ENCODE data around the gene ACSM2A. TPM values are rescaled to one million over a fixed set of nuclear protein-coding genes. Genes with fewer than 3 reads are reported as not detected.
"Not testable (repeated sequence)": the region's sequence is repeated elsewhere in the genome, so short reads cannot be mapped to it uniquely, and the experiment has no call there.

The ACSM2A gene
- total and polyA plus RNA-seq, 2 donors (not counting 1 experiment from before 2014, with no cell fraction given): not detected

GRCh38 chr16:20430948-20431347, 20.4 kb upstream of the ACSM2A start:
- Histone ChIP-seq H3K4me3 (replicated peaks in 1 of 4; ENCODE audit: control extremely low read depth in 1 of 4, insufficient read depth in 1 of 4, low read depth in 3 of 4, low read length in 4 of 4) (no peak overlapping the region), H3K79me2 (ENCODE audit: control insufficient read depth, insufficient read depth, low read length) (no peaks in the 10 kb centered on the region), H4K20me1 (ENCODE audit: control insufficient read depth, extremely low read depth, insufficient read depth, low read length) (no peaks in the 10 kb centered on the region), H3K9me3 (ENCODE audit: control insufficient read depth, insufficient read depth, low read depth, low read length) (no peaks in the 10 kb centered on the region), H3K9ac (ENCODE audit: insufficient read depth, low read length) (no peak overlapping the region), H3K4me2 (ENCODE audit: extremely low read depth, insufficient read depth, low read length) (no peak overlapping the region), H3K27ac (ENCODE audit: insufficient read depth, low read length) (no peak overlapping the region), H3K27me3 (ENCODE audit: control insufficient read depth, insufficient read depth, low read length) (no peaks in the 10 kb centered on the region), H2AFZ (ENCODE audit: low read length) (no peak overlapping the region), H3K4me1 (ENCODE audit: control insufficient read depth, extremely low read depth, insufficient read depth, low read length) (no peaks in the 10 kb centered on the region), H3K36me3 (ENCODE audit: control insufficient read depth, insufficient read depth, low read length) (no peaks in the 10 kb centered on the region)
- DNase-seq (ENCODE audit: low read depth in 2 of 2): no peak
- TF ChIP-seq, protein P1, sequence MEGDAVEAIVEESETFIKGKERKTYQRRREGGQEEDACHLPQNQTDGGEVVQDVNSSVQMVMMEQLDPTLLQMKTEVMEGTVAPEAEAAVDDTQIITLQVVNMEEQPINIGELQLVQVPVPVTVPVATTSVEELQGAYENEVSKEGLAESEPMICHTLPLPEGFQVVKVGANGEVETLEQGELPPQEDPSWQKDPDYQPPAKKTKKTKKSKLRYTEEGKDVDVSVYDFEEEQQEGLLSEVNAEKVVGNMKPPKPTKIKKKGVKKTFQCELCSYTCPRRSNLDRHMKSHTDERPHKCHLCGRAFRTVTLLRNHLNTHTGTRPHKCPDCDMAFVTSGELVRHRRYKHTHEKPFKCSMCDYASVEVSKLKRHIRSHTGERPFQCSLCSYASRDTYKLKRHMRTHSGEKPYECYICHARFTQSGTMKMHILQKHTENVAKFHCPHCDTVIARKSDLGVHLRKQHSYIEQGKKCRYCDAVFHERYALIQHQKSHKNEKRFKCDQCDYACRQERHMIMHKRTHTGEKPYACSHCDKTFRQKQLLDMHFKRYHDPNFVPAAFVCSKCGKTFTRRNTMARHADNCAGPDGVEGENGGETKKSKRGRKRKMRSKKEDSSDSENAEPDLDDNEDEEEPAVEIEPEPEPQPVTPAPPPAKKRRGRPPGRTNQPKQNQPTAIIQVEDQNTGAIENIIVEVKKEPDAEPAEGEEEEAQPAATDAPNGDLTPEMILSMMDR (conservative IDR thresholded peaks at IDR 0.05 in 1 of 2, IDR thresholded peaks at IDR 0.05 in 1 of 2; ENCODE audit: low read depth in 1 of 2, low read length in 2 of 2): no peak
- no peak for TF ChIP-seq EZH2 (IDR thresholded peaks at IDR 0.05; ENCODE audit: low read length, missing control alignments)

DNA sequence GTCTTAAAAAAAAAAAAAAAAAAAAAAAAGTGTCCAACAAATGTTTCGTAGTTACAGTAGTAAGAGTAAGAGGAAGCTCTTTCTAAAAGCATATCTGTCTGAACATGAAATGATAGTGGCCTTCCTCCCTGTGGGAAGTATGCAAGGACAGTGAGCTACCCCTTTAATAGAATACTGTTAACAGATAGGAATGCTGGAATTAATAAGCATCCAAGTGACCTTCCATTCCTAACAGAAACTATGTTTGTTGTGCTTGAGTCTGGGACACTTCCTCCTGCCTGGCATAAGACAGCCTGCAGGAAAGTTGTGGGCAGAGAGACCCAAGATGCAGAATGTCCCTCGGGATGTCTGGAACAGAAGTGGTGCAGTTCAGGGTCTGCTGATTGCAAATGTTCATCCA, 12.4 kb upstream of the ACSM2A start:
- H2AFZ ChIP-seq (ENCODE audit: low read length); H3K27ac ChIP-seq (ENCODE audit: insufficient read depth, low read length); H3K79me2 ChIP-seq (ENCODE audit: control insufficient read depth, insufficient read depth, low read length); H3K9ac ChIP-seq (ENCODE audit: insufficient read depth, low read length); H3K36me3 ChIP-seq (ENCODE audit: control insufficient read depth, insufficient read depth, low read length); H3K4me2 ChIP-seq (ENCODE audit: extremely low read depth, insufficient read depth, low read length); DNase-seq (ENCODE audit: low read depth in 2 of 2); H3K27me3 ChIP-seq (ENCODE audit: control insufficient read depth, insufficient read depth, low read length); H3K4me3 ChIP-seq (replicated peaks in 1 of 4; ENCODE audit: control extremely low read depth in 1 of 4, insufficient read depth in 1 of 4, low read depth in 3 of 4, low read length in 4 of 4); H3K4me1 ChIP-seq (ENCODE audit: control insufficient read depth, extremely low read depth, insufficient read depth, low read length); H4K20me1 ChIP-seq (ENCODE audit: control insufficient read depth, extremely low read depth, insufficient read depth, low read length); H3K9me3 ChIP-seq (ENCODE audit: control insufficient read depth, insufficient read depth, low read depth, low read length): not testable (repeated sequence)

DNA sequence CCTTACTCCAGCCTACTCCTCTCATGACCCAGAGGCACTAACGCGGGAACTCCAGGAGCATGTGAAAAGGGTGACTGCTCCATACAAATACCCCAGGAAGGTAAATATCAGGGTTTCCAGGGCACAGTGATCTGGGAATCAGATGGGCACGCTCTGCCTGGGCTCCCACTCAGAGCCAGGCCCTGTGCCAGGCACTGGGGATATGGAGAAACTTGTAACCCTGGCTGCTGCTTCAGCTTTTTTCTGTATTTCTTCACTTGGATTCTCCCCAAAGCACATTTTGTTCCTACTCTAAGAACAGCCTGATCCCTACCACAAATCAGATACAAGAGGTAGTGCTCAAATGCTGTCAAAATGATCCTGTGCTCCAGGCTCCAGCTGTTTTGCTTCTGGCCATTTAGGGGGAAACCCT, 11.5 kb upstream of the ACSM2A start:
- H3K79me2 ChIP-seq (ENCODE audit: control insufficient read depth, insufficient read depth, low read length); H3K4me1 ChIP-seq (ENCODE audit: control insufficient read depth, extremely low read depth, insufficient read depth, low read length); H3K9me3 ChIP-seq (ENCODE audit: control insufficient read depth, insufficient read depth, low read depth, low read length); H3K27me3 ChIP-seq (ENCODE audit: control insufficient read depth, insufficient read depth, low read length); H3K4me3 ChIP-seq (replicated peaks in 1 of 4; ENCODE audit: control extremely low read depth in 1 of 4, insufficient read depth in 1 of 4, low read depth in 3 of 4, low read length in 4 of 4); H3K27ac ChIP-seq (ENCODE audit: insufficient read depth, low read length); H2AFZ ChIP-seq (ENCODE audit: low read length); H3K4me2 ChIP-seq (ENCODE audit: extremely low read depth, insufficient read depth, low read length); DNase-seq (ENCODE audit: low read depth in 2 of 2); H4K20me1 ChIP-seq (ENCODE audit: control insufficient read depth, extremely low read depth, insufficient read depth, low read length); H3K36me3 ChIP-seq (ENCODE audit: control insufficient read depth, insufficient read depth, low read length); H3K9ac ChIP-seq (ENCODE audit: insufficient read depth, low read length): not testable (repeated sequence)

GRCh38 chr16:20440731-20441130, 10.6 kb upstream of the ACSM2A start:
- DNase-seq (ENCODE audit: low read depth in 2 of 2); H3K4me2 ChIP-seq (ENCODE audit: extremely low read depth, insufficient read depth, low read length); H3K79me2 ChIP-seq (ENCODE audit: control insufficient read depth, insufficient read depth, low read length): not testable (repeated sequence)

More at GRCh38 chr16:20440731-20441130, 10.6 kb upstream of the ACSM2A start:
- not testable (repeated sequence) for H3K27ac ChIP-seq (ENCODE audit: insufficient read depth, low read length); H3K4me1 ChIP-seq (ENCODE audit: control insufficient read depth, extremely low read depth, insufficient read depth, low read length); H2AFZ ChIP-seq (ENCODE audit: low read length); H3K9me3 ChIP-seq (ENCODE audit: control insufficient read depth, insufficient read depth, low read depth, low read length); H3K27me3 ChIP-seq (ENCODE audit: control insufficient read depth, insufficient read depth, low read length); H4K20me1 ChIP-seq (ENCODE audit: control insufficient read depth, extremely low read depth, insufficient read depth, low read length); H3K4me3 ChIP-seq (replicated peaks in 1 of 4; ENCODE audit: control extremely low read depth in 1 of 4, insufficient read depth in 1 of 4, low read depth in 3 of 4, low read length in 4 of 4); H3K9ac ChIP-seq (ENCODE audit: insufficient read depth, low read length); H3K36me3 ChIP-seq (ENCODE audit: control insufficient read depth, insufficient read depth, low read length)
